Esophagus (tissue), 2 donors: ENCODE results near the gene PDIA6. TPM values are rescaled to one million over a fixed set of nuclear protein-coding genes. Genes with fewer than 3 reads are reported as not detected.

Source experiments
- H3K27ac ChIP-seq, 2 donors: one replicate each; pipeline ENCODE4 v1.5.1; 2013; ENCODE audit warnings: low read depth in 2 of 2, mild to moderate bottlenecking in 2 of 2, inconsistent platforms in 1 of 2, low read length in 1 of 2, moderate library complexity in 1 of 2
- H3K27me3 ChIP-seq, 2 donors: one replicate each; pipeline ENCODE4 v1.6.1; 2013; ENCODE audit warnings: low read length in 2 of 2, control low read depth in 1 of 2, mild to moderate bottlenecking in 1 of 2; ENCODE audit not compliant: insufficient read depth in 2 of 2, control insufficient read depth in 1 of 2
- H3K36me3 ChIP-seq, 2 donors: one replicate each; pipeline ENCODE4 v1.6.1; 2013; ENCODE audit warnings: low read length in 1 of 2; ENCODE audit not compliant: control insufficient read depth in 2 of 2, insufficient read depth in 2 of 2
- H3K4me1 ChIP-seq, 2 donors: one replicate each; pipeline ENCODE4 v1.6.1; 2013; ENCODE audit warnings: low read length in 1 of 2; ENCODE audit not compliant: control insufficient read depth in 2 of 2, insufficient read depth in 2 of 2
- H3K4me3 ChIP-seq, 2 donors: one replicate each; pipeline ENCODE4 v1.5.1; 2013; ENCODE audit warnings: low read length in 2 of 2, mild to moderate bottlenecking in 2 of 2, low read depth in 1 of 2, moderate library complexity in 1 of 2
- H3K9me3 ChIP-seq, 2 donors: one replicate each; pipeline ENCODE4 v1.6.1; 2013; ENCODE audit warnings: mild to moderate bottlenecking in 2 of 2, low read depth in 1 of 2, low read length in 1 of 2, moderate library complexity in 1 of 2; ENCODE audit not compliant: control insufficient read depth in 2 of 2, insufficient read depth in 1 of 2
- WGBS, 2 donors: extraction: QIAGEN DNeasy Blood & Tissue Kit; methylation state at CpG; one replicate each; pipeline ENCODE4 v1.1.7; 2013; 5-methylcytosine and 5-hydroxymethylcytosine counted together
- polyA plus RNA-seq, 2 donors: library from polyadenylated mRNA; stranded (reverse); fragments of 200-250 nt; gene quantifications; one replicate each; pipeline ENCODE4 v1.2.3, GENCODE V29; 2013
- donor health status: healthy with polysubstance abuse.
- donor health status: Bipolar disorder and iron deficiency.

The PDIA6 gene
- polyA plus RNA-seq, result 10 to 100 TPM; 40.1 to 98.1 TPM

- 0% methylated on average over 69 to 98 of the region's 98 CpGs for WGBS, 2 donors
- no peaks in the 10 kb centered on the region for H3K9me3 ChIP-seq
These were observed at the start of gene PDIA6 for GRCh38 chr2:10812362-10813162. TSS of gene PDIA6 (minus strand) at chr2:10812785. CDS start at chr2:10812696, 89 bp downstream.

GRCh38 chr2:10862330-10862729 is 49.7 kb upstream of the PDIA6 start:
- 84 to 86% methylated on average over 10 of the region's 10 CpGs for WGBS, 2 donors
- H3K4me3 ChIP-seq, result no peak overlapping the region
- no peaks in the 10 kb centered on the region for H3K9me3 ChIP-seq
- H3K27me3 ChIP-seq, result no peaks in the 10 kb centered on the region
- H3K4me1 ChIP-seq, result no peaks in the 10 kb centered on the region
- H3K27ac ChIP-seq, result no peak overlapping the region
- no peaks in the 10 kb centered on the region for H3K36me3 ChIP-seq

More at GRCh38 chr2:10812362-10813162, at the start of gene PDIA6:
- Histone ChIP-seq H3K4me3 (peak within 1 kb of the TSS; percentile 69 to 94), H3K27me3 (no peaks in the 10 kb centered on the region), H3K27ac (peak within 1 kb of the TSS; percentile 83 to 92), H3K36me3 (no peaks in the 10 kb centered on the region), H3K4me1 (peaks cover 3 to 5% of the 10 kb centered on the region in 2 donors)

DNA sequence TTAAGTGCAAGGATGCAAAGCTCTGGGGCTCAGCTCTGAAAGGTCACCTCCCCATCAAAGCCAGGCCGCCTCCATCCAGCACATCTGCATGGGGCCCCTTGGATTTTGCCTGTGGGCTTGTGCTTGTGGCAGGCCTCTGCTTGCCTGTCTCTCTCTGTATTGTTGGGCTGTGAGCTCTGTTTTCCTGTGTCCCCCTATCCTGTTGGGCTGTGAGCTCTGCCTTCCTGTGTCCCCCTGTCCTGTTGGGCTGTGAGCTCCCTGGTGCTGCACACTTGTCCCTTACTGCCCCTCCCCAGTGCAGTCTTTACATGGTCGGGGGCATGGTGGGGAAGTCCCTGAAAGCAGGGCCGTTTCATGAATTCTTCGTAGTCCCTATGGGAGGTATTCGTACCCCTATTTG is 49.2 kb upstream of the PDIA6 start:
- no peaks in the 10 kb centered on the region for H3K9me3 ChIP-seq
- no peak overlapping the region for H3K27ac ChIP-seq
- no peaks in the 10 kb centered on the region for H3K36me3 ChIP-seq
- no peaks in the 10 kb centered on the region for H3K4me1 ChIP-seq
- no peaks in the 10 kb centered on the region for H3K27me3 ChIP-seq
- H3K4me3 ChIP-seq, result no peak overlapping the region
- 80 to 82% methylated on average over 5 of the region's 5 CpGs for WGBS, 2 donors

GRCh38 chr2:10860814-10861325 is 48.3 kb upstream of the PDIA6 start:
- no peaks in the 10 kb centered on the region for H3K36me3 ChIP-seq
- H3K9me3 ChIP-seq, result no peaks in the 10 kb centered on the region
- H3K27ac ChIP-seq, result no peak overlapping the region
- no peak overlapping the region for H3K4me3 ChIP-seq
- WGBS, 2 donors, result 79% methylated on average over 8 of the region's 8 CpGs
- H3K4me1 ChIP-seq, result no peaks in the 10 kb centered on the region
- H3K27me3 ChIP-seq, result no peaks in the 10 kb centered on the region

- 81 to 83% methylated on average over 13 of the region's 13 CpGs for WGBS, 2 donors
- Histone ChIP-seq H3K9me3 (no peaks in the 10 kb centered on the region), H3K27ac (no peak overlapping the region), H3K4me3 (no peak overlapping the region), H3K27me3 (no peaks in the 10 kb centered on the region), H3K36me3 (no peaks in the 10 kb centered on the region), H3K4me1 (no peaks in the 10 kb centered on the region)
These were observed 47.7 kb upstream of the PDIA6 start for GRCh38 chr2:10860081-10860813.

DNA sequence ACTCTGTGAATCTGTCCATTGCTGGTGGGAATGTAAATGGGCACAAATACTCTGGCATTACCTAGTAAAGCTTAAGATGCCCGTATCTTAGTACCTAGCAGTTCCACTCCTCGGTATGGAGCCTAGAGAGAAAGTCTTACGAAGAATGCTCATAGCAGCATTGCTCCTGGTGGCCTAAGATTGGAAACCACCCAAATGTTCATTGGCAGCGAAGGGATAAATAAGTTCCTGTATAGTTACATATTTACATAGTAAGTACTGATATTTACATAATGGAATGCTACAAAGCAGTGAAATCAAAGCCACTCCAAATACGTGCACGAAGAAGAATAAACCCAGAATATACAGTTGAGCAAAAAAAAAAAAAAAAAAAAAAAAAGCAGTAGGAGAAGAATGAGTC is 46.7 kb upstream of the PDIA6 start:
- H3K4me1 ChIP-seq, result no peaks in the 10 kb centered on the region
- no peaks in the 10 kb centered on the region for H3K27me3 ChIP-seq
- no peaks in the 10 kb centered on the region for H3K9me3 ChIP-seq
- 66 to 77% methylated on average over 6 of the region's 6 CpGs for WGBS, 2 donors
- no peaks in the 10 kb centered on the region for H3K36me3 ChIP-seq
- no peak overlapping the region for H3K27ac ChIP-seq
- H3K4me3 ChIP-seq, result no peak overlapping the region

DNA sequence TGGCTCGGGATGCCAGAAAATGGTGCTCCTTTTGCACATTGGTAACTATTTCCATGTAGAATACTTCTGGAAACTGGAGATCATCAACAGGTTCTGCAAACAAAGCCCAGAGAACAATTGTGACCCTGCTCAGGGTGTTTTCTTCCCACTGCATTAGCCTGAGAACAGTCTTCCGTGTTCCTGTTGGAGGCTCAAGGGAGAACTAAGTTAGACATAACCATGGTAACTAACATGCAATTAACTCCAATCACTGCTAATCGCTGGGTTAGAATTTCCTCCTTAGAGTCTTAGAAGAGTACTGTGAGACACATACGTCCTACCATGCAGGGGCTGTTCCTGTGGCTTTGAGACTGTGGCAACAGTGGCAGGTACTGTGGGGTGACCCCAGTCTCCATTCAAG is 36.0 kb upstream of the PDIA6 start:
- Histone ChIP-seq H3K27ac (no peak overlapping the region), H3K27me3 (no peaks in the 10 kb centered on the region), H3K36me3 (no peaks in the 10 kb centered on the region), H3K4me1 (peaks cover 0 to 3% of the 10 kb centered on the region in 2 donors), H3K4me3 (no peak overlapping the region), H3K9me3 (no peaks in the 10 kb centered on the region)
- WGBS, 2 donors, result 86 to 87% methylated on average over 4 of the region's 4 CpGs

- no peaks in the 10 kb centered on the region for H3K27me3 ChIP-seq
- peak overlapping the region; percentile 33 to 66 for H3K27ac ChIP-seq
- 66 to 74% methylated on average over 7 of the region's 7 CpGs for WGBS, 2 donors
These were observed 34.4 kb upstream of the PDIA6 start for GRCh38 chr2:10847008-10847407.

GRCh38 chr2:10846110-10846861 is 33.7 kb upstream of the PDIA6 start:
- no peak overlapping the region for H3K4me3 ChIP-seq
- peaks cover 3 to 11% of the 10 kb centered on the region in 2 donors for H3K9me3 ChIP-seq
- H3K27me3 ChIP-seq, result no peaks in the 10 kb centered on the region
- H3K27ac ChIP-seq, result peak overlapping the region; percentile 33 to 66
- 56 to 65% methylated on average over 13 of the region's 13 CpGs for WGBS, 2 donors
- H3K4me1 ChIP-seq, result peaks cover 0 to 3% of the 10 kb centered on the region in 2 donors
- H3K36me3 ChIP-seq, result no peaks in the 10 kb centered on the region

More at GRCh38 chr2:10847008-10847407, 34.4 kb upstream of the PDIA6 start:
- Histone ChIP-seq H3K4me3 (no peak overlapping the region), H3K36me3 (no peaks in the 10 kb centered on the region), H3K4me1 (peaks cover 0 to 3% of the 10 kb centered on the region in 2 donors), H3K9me3 (peaks cover 0 to 7% of the 10 kb centered on the region in 2 donors)
